IPS-11a (cell line): ENCODE measurements around the gene CLCN6.
"Not testable (repeated sequence)": the region's sequence is repeated elsewhere in the genome, so short reads cannot be mapped to it uniquely, and the experiment has no call there.

ENCODE experiments used
- H3K4me3 ChIP-seq: one replicate; pipeline ENCODE4 v1.5.1; 2013; ENCODE audit warnings: low read depth, low read length, control low read depth

The CLCN6 gene

DNA sequence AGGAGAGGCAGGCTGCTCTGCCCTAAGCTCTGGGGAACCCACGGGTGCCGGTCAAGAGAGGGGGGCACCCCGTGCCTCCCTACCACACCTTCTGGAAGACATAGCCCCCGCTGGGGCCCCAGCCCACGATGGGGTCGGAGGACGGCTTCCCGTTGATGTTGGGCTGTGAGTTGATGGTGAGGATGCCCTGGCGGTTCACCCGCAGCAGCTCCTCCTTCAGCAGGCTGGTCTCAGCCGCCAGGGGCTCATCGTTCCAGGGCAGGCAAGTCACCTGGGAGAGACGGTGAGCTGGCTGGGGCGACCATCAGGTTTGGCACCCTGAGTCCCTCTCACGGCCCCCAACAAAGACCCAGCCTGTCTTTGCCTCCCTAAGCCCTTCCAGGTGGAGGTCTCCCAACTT lies 12.2 kb upstream of the CLCN6 start:
- H3K4me3 ChIP-seq: no peak overlapping the region

DNA sequence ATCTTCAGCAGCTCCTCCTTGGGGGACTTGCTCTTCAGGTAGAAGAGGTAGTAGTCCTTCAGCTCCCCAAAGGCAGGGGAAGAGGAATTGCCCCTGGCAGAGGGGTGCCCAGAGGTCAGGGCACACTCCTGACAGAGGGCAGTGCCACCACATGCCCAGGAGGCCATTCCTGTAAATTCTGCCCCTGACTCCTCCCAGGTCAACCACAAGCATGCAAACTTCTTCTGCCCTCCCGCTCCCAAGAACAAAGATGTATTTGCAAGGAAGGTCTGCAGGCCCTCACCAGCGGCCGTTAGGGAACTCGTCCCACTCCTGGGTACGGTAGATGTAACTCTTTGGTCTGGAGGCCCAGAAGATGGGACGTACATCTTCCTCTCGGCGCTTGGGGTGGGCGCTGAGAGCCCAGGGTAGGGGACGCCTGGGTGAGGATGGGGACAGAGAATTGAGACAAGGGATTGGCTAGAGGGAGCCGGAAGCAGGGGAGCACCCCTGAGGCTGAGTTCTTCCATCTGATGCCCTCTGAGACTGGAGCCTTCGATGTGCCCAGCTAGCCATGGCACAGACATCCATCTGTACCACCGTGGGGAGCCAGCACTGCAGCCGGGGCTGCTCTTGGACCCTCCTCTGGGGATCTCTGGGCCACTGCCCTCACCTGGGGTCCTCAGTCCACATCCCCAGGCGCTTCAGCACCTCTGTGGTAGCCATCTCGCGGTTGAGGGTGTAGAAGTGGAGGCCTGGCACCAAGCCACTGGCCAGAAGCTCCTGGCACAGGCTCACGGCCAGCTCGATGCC lies 11.3 kb upstream of the CLCN6 start:
- no peak overlapping the region for H3K4me3 ChIP-seq

DNA sequence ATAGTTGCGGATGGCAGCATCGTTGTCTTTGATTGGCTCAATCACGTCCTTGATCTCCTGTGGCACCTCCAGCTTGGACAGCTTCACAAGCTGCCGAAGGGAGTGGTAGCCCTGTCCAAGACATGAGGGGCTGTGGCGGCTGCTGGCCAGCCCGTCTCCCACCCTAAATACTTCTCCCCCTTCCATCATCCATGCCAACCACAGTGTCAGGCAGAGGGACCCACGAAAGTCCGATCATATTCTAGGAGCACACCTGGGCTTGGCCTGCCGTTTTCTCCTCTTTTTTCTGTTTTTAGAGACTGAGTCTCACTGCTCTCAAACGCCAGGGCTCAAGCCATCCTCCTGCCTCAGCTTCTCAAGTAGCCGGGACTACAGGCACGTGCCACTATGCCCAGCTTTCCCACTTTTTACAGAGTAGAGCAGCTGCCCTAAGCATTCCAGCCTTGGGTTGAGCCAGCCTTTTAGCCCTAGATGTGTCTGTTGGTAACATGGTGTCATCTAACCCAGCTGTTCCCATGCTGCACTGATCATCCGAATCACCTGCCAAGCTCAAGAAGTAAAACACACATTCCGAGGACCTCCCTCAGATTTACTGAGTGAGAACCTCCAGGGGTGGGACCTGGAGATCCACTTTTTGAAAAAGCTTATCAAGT lies 10.6 kb upstream of the CLCN6 start:
- no peak overlapping the region for H3K4me3 ChIP-seq

DNA sequence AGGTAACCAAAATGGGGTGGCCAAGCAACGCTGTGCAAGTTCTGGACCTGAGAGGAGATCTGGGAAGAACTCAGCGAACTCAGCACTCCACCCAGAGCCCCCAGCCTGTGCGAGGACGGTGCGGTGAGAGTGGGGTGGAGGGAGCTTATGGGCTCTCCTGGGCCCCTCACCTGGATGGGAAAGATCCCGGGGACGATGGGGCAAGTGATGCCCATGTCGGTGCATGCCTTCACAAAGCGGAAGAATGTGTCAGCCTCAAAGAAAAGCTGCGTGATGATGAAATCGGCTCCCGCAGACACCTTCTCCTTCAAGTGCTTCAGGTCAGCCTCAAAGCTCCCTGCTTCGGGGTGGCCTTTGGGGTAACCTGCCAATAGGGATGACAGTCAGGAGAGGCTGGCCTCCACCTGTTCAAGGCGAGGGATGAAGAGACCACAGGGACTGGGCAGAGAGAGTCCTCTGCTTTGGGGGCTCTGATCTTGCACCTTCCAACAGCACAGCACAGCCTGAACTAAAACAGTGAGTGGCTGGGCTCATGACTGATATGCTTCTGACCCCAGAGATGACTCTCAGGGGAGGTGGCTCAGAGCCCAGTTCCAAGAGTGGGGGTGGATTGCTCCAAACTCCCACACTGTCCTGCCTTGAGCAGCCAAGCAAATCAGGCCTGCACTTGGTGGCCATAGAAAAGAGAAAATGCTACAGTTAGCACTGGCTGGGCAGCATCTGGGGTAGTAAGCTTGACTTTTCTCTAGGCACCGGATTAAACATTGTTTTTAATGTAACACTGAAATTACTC lies 9.8 kb upstream of the CLCN6 start:
- H3K4me3 ChIP-seq: no peak overlapping the region

DNA sequence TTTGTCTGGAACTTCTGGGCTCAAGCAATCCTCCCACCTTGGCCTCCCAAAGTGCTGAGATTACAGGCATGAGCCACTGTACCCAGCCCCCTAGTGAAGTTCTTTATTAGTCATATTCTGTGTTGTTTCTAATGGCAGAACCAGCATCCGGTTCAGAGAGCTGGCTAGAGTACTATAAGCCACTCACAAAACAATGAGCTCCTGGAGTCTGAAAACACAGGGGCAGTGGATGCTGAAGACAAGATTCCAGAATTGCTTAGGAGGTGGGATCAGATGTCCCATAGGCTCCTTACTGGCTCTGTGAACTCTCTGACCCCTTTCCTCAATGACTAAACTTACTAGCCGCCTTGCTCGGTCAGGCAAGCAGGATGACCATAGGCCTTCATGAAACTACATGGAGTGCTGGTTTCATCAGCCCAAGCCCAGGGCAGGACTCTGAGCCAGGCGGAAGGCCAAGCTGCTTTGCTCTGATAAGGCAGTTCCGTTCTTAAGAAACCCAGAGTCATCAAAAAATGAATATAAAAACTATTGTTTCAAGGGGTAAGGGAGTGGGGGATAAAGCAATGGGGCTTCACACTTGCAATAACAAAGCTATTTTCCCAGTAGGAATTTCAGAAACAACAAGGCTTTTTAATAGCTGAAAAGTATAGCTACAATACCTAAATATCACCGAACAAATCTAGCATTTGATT lies 8.3 kb upstream of the CLCN6 start:
- H3K4me3 ChIP-seq: no peak overlapping the region

DNA sequence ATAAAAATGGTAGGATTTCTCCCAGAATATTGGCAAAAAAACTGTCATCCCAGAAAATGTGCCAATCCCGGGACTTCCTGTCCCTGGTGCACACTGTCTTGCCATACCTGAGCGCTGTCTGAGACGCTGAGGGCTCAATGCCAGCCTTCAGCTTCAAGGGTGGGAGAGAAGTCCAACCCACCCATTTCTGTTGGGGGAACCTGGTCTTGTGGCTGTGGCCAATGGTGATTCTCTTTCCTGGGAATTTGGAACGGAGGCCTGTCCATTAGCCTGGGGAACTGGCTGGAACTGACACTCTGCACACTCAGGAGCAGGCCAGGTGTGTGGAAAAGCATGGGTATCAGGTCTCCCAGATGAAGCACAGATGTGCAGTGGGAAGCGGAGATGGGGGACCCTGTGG lies 6.9 kb upstream of the CLCN6 start:
- H3K4me3 ChIP-seq: no peak overlapping the region

DNA sequence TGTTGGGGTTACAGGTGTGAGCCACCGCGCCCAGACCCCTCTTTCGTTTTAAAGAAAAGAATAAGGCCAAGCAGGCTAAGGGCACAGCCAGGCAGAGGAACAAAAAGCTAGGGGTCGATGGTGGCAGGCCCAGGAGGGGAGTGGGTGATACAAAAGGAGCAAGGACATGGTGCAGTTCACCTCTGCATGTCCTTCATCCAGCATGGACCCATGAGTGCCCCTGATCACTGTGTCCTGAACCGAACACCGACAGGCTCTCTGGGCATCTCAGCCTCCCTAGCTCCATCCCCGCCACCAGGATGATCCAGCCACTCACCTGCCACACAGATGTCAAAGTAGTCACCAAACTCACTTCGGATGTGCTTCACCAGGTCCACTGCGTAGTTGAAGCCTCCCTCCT lies 6.1 kb upstream of the CLCN6 start:
- H3K4me3 ChIP-seq: no peak overlapping the region

DNA sequence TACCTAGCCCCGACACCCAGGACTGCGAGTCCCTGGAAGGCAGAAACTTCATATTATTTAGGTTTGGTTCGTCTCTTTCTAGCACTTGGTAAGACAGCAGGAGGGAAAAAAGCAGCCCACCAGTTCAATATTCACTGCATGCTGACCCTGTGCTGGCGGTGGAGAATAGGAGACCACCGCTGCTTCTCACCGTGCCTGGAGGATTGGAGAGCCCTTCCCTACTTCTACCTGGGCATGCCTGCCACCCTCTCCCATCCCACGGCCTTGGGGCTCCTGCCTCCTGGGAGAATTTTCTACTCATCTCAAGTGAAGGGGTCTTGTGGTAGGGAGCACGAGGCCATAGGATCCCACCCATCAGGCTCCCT lies 5.6 kb upstream of the CLCN6 start:
- no peak overlapping the region for H3K4me3 ChIP-seq

DNA sequence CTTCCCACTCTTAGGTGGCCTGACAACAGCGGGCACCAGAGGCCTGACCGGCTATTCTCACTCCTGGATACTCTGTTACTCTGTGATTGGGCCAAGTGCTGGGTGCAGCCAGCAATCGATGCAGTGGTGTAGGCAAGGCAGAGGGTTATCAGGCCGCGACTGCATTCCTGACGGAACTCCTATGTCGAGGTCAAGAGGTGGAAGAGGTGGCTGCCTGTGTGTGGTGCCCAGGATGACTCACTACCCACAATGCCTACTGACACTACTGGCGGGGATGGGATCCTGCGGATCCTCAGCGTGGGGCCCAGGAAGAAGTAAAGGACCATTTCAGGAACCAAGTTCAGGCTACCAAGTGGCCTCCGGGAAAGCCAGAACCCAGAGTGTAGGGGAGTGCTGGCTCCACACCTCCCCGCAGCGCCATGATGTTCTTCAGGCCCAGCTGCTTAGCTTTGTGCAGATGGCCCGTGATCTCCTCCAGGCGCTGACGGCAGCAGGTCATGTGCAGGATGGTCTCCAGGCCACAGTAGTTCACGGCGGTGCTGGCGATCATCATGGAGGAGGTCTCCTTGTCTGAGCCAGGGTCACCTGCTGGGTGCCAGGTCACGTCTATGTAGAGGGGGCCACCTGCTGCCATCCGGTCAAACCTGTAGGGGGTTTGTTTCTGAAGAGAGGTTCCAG lies 5.1 kb upstream of the CLCN6 start:
- H3K4me3 ChIP-seq: no peak overlapping the region

DNA sequence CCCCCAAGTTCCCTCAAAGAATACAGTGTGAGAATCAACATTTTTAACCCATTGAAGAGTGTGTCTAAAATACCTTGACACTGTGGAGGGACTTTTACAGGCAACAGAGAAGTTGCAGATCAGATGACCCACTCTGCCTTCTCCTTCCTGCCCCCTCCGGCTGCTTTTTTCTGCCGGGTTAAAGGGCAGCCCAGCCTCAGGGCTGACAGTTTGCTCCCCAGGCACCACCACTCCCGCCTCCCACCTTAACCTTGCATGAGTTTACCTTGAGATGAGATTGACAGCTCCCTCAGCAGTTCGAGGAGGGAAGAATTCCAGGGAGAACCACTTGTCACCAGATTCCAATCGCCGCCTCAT lies 3.4 kb upstream of the CLCN6 start:
- peak overlapping the region; percentile 14 for H3K4me3 ChIP-seq

DNA sequence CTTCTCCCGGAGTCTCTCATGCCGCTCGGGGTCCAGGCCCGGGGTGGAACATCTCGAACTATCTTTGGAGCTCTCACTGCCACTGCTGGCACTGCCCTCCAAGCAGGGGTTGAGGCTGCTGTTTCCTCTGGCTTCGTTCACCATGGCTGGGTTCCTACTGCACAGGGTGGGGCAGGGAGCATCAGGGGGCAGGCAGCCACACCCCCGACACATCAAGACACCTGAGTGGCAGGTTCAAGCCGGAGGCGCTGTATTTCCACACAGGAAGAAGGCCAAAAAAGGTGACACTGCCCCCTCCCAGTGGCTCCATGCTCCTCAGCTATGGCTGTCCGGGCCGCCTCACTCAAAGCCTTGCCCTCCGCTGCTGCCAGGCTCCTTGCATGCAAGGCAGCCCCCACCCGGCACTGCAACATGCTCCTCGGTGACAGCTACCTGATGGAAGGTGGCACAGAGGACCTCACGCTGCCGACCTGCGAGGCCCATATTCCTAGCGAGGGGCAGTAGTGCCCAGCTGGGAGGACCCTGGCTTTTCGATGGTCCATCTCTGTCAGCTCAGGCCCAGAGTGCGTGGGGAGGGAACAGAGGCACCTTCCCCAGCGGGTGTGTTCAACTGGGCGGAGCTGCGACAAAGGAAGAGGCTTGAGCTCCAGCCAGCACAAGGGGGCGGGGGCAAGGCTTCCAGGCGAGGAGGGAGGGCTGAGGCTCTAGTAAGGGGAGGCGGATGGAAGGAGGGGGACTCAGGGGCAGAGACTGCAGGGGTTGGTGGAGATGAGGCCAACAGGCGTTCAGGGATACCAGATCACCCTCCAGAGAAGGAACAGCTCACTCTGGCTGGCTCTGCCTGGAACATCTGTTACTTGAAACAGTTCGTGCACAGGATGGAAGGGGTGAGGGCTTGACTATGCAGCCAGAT lies 2.8 kb upstream of the CLCN6 start:
- H3K4me3 ChIP-seq: peak overlapping the region; percentile 33

DNA sequence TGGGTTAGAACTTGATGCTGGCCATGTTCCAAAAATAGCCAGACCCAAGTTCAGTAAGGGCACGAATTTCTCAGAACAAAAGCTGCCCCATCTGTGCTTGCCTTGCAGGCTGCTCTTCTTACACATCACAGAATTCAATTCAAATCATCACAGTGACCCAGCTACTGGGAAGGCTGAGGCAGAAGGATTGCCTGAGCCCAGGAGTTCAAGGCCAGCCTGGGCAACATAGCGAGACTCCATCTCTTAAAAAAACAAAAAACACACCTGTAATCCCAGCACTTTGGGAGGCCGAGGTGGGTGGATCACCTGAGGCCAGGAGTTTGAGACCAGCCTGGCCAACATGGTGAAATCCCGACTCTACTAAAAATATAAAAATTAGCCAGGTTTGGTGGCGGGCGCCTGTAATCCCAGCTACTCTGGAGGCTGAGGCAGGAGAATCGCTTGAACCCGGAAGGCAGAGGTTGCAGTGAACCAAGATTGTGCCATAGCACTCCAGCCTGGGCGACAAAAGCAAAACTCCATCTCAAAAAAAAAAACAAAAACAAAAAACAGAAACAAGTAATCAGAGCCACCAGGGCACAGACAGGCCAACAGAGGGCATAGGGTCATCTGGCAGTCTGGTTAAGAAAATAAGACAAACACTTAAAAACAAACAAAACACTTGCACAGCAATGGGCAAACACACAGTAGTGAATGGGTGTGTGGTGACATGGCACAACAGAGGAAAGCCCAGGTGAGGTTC lies 1.9 kb upstream of the CLCN6 start:
- H3K4me3 ChIP-seq: not testable (repeated sequence)

DNA sequence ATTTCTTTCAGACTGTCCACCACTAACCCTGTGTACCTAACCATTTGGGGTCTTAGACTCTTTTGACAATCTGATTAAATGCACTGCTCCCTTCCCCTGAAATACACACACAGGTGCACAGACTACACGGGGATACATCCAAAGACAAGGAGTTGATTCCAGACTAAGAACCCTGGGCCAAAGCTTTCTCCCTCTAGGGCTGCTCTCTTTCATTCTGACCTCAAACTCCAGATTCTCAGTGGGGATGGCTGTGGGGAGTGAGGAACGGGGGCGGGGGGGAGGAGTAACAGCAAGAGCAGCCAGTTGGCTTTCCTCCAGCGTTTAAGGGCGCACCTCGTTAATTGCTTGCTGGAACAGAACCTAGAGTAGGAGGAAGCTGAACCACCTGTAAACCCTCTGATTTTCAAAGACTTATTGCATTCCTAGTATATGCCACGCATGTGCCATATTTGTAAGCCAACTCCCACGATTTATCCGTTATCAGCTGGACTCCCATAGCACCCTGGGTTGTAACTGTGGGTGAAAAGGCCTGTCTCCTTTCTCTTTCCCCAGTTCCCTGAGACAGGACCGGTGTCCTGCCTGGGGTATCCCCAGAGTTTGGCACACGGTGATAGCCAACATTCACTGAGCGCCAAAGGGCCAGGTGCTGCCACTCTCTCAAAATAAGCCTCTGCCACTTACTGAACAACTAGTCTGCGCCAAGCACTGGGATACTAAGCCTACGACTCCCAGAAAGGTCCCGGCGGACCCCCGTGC lies 1.1 kb upstream of the CLCN6 start:
- H3K4me3 ChIP-seq: peak overlapping the region; percentile 60

DNA sequence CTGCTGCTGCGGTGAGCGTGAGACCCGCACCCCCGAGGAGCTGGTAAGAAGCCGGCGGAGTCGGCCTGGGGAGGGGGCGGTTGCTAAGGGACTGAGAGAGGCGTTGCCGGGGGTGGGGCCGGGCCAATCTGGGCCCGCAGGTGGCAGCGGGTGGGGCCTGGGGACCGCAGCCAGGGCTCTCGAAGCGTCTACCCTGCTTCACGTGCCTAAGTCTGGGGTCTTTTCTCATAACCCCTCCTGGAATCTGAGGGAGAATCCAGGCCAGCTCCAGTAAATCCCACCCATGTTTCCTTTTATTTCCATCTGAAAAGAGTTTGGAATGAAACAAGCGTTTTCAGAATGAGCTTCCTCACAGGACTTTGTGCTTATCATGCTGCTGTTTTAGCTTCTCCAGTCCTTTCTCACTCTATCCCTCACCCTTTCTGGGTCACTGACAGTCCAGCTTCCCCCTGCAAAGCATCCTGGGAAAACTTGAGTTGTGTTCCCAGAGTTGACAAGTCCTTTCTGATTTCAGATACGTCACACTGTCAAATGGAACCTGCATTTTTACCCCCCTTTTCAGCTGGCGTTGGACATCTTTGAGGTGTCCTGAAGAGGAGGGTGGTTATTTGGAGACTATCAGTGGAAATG lies 431 bp downstream of the CLCN6 start:
- H3K4me3 ChIP-seq: peak overlapping the region; percentile 60

DNA sequence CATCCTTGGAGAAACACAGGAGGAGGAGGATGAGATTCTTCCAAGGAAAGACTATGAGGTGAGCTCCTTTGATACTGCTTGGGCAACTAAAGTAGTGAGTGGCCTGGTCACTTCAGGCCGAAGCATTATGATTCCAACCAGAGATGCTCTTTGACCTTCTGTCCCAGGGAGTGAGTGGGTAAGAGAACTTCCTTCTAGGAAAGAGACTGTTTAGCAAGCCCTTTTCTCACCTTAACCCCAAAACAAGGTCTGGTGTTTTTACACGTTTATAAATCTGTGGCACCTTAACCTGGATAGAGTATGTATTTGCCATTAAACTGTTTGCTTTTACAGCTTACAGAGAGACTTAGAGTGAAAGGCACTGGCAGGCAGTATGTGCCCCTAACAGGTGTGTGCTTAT lies 1.1 kb downstream of the CLCN6 start:
- no peak overlapping the region for H3K4me3 ChIP-seq

DNA sequence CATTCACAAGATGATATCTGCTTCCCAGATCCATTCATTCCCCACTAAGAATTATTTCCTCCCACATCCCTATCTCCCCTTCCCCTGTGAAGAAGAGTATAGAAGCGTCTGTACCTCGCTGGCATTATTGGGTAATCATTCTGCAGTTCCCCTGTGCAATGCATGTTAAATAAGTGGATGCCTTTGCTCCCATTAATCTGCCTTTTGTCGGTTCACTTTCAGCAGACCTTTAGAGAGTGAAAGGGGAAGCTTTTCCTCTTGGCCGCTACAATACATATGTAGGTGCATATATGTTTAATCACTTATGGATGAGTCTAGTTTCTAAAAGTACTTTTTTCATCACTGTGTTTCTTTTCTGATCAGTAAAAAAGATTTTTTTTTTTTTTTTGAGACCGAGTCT lies 7.0 kb downstream of the CLCN6 start:
- H3K4me3 ChIP-seq: no peak overlapping the region

DNA sequence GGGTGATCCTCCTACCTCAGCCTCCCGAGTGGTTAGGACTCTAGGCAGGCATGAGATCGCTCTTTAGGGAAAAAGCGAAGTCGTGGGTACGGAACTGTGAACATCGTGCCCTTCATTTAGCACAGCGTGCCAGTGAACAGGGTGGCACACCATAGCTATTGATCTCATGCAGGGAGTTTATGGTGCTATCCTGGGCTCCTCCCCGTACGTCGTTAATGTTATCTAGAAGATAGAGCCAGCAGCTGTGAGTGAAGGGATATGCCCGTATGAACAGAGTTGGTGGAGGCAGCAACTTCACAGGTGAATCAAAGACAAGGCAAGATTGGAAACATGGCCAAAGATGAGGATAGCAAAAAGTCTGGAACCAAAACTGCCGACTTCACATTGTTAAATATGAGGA lies 11.2 kb downstream of the CLCN6 start:
- no peak overlapping the region for H3K4me3 ChIP-seq

DNA sequence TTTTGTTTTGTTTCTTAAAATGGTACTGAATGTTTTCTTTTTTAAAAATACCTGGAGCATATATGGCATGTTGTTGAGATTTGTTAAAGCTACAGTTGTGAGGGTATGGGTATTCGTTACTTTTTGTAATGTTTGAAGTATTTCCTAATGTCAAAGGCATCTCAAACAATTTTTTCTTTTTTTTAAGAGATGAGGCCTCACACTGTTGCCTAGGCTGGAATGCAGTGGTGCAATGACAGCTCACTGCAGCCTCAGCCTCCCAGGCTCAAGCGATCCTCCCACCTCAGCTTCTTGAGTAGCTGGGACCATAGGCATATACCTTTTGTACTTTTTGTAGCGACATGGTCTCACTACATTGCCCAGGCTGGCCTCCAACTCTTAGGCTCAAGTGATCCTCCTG lies 16.1 kb downstream of the CLCN6 start:
- no peak overlapping the region for H3K4me3 ChIP-seq
